NCI-H1092 (cell line): ENCODE data around the gene SERPING1.
"Not testable (repeated sequence)": the region's sequence is repeated elsewhere in the genome, so short reads cannot be mapped to it uniquely, and the experiment has no call there.

Source experiments
- DNase-seq: peaks from one replicate; lab custom pipeline; 2025; lab: John Stamatoyannopoulos, UW

SERPING1 gene

GRCh38 chr11:57638005-57638781 lies 40.7 kb downstream of the SERPING1 start:
- DNase-seq, result peak; percentile 38

- DNase-seq, result no peak
Measured at GRCh38 chr11:57638811-57639320, 41.4 kb downstream of the SERPING1 start.

- DNase-seq, result no peak
Measured at GRCh38 chr11:57639321-57640067, 42.0 kb downstream of the SERPING1 start.

GRCh38 chr11:57640068-57640800 lies 42.7 kb downstream of the SERPING1 start:
- DNase-seq, result no peak

- no peak for DNase-seq
Measured at GRCh38 chr11:57641011-57641807, 43.7 kb downstream of the SERPING1 start.

- no peak for DNase-seq
Measured at GRCh38 chr11:57643802-57644201, 46.3 kb downstream of the SERPING1 start.

GRCh38 chr11:57644748-57645688 lies 47.5 kb downstream of the SERPING1 start:
- DNase-seq, result peak; percentile 68

- DNase-seq, result no peak
Measured at GRCh38 chr11:57645689-57646085, 48.2 kb downstream of the SERPING1 start.

- DNase-seq, result no peak
Measured at GRCh38 chr11:57646194-57646798, 48.8 kb downstream of the SERPING1 start.

GRCh38 chr11:57646799-57647303 lies 49.4 kb downstream of the SERPING1 start:
- no peak for DNase-seq

- no peak for DNase-seq
Measured at GRCh38 chr11:57647372-57647771, 49.9 kb downstream of the SERPING1 start.

GRCh38 chr11:57647960-57648800 lies 50.7 kb downstream of the SERPING1 start:
- no peak for DNase-seq

- no peak for DNase-seq
Measured at GRCh38 chr11:57648801-57649735, 51.6 kb downstream of the SERPING1 start.

- DNase-seq, result no peak
Measured at GRCh38 chr11:57649826-57650738, 52.6 kb downstream of the SERPING1 start, which contains the start of gene YPEL4. YPEL4 (minus strand) TSS chr11:57649912; CDS start chr11:57647107, 2,805 bp downstream.

GRCh38 chr11:57650739-57651090 lies 53.2 kb downstream of the SERPING1 start:
- DNase-seq, result no peak

- DNase-seq, result no peak
Measured at GRCh38 chr11:57651408-57651807, 53.9 kb downstream of the SERPING1 start.

GRCh38 chr11:57652230-57652629 lies 54.7 kb downstream of the SERPING1 start:
- not testable (repeated sequence) for DNase-seq
